Ramos (cell line): Measurements from ENCODE around the gene RPSA.
"Not testable (repeated sequence)": the region's sequence is repeated elsewhere in the genome, so short reads cannot be mapped to it uniquely, and the experiment has no call there.

Experiments used
- in situ Hi-C: fragments of 300-500 bp; cut with MboI; formaldehyde crosslinking; loops from one replicate; pipeline ENCODE4 v1.14.3; 2022; ENCODE audit warnings: low sequenced_read_pairs; ENCODE audit not compliant: unreplicated experiment

The RPSA gene

DNA sequence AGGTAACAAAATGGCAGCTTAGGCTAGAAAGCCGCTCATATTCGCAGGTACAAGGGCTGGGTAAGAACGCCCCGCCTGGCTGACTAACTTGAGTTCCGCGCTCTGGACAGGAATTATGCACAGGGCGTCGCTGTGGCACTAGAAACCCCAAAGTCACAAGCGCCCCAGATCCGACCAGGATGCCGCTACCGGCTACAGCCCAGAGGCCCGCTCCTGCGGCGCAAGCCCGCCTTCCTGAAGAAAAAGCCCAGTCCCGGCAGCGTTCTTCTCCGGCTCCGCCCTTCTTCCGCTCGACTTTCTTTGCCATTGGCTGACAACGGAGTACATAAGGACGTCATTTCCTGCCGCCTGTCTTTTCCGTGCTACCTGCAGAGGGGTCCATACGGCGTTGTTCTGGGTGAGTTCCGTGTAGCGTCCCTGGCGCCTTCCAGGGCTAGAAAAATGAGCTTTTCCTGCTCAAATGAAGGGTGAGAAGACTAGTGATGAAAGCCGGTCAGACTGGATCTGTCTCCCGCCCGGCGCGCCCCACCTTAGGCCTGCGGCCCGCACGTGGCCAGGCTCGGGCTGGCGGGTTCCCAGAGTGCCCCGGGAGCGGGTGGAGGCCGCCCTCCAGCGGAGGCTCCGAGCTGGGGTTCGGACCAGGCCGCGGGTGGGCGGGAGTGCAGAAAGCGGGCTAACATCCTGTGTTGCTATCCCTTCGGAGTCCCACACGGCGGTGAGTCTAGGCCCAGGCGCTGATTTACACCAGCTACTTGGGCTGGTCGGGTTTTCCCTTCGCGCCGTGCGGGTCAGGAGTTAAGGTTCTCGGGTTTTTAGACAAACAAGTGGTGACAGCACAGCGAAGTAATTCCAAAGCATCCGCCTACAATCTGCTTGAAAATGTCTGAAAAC lies at the start of gene RPSA:
Gene RPSA, plus strand, starts transcription at position 353 of the 891 bp plus-strand sequence. CDS start 934 bp downstream, outside the sequence.
- in situ Hi-C loops: loop anchor here (25.0 kb wide), 1 partner anchor 1056 kb away; the partner anchor contains the start of gene RPL14

DNA sequence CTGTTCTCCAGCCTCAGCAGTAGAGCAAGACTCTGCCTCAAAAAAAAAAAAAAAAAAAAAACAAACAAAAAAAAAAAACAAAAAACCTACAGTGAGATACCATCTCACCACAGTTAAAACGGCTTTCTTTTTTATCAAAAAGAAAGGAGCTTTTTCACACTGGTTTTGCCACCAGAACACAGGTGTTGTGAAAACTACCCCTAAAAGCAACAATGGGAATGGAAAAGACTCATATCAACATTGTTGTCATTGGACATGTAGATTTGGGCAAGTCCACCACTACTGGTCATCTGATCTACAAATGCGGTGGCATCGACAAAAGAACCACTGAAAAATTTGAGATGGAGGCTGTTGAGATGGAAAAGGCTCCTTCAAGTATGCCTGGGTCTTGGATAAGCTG lies 48.2 kb upstream of the RPSA start:
- in situ Hi-C loops: no loop called here

DNA sequence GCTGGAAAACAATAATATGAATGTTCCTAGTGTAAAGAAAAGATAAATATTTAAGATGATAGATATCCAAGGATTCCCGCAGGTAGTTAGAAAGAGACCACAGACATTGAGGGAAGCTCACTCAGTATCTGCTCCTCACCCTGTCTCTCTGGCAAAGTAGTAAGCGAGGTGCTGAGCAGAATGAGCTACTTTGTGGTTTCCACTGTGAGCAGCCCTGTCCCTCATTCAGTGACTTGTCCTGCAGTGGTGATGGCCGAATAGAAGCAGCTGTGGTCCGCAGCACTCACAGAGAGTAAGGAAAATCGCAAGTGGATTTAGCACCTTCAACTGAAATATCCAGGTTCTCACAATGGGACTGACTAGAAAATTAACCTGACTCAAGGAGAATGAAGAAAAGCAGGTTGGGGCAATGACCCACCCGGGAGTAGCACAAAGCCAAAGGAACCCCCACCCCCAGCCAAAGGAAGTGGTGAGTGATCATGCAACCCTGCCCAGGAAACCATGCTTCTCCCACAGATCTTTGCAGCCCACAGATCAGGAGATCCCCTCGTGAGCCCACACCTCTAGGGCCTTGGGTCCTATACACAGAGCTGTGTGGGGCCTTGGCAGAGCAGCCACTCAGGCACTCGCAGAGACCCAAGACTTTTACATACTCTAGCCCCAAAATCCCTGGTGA lies 45.1 kb upstream of the RPSA start:
- in situ Hi-C loops: no loop called here

DNA sequence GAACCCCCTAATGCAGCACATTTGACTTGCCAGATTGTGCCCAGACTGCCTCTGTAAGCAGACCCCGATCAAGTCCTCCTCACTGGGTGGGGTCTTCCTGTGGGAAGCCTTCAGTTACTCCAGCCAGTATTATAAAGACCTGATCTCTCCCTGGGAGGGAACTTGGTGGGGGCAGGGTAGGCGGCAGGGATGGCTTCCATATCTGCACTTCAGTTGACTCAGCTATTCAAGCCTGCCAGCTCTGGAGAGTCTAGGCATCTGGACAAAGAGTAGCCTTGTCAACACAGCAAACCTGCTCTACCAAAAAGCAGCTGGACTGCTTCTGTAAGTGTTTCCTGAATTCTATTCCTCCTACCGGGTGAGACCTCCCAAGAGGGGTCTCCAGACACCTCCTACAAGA lies 44.3 kb upstream of the RPSA start:
- in situ Hi-C loops: no loop called here

DNA sequence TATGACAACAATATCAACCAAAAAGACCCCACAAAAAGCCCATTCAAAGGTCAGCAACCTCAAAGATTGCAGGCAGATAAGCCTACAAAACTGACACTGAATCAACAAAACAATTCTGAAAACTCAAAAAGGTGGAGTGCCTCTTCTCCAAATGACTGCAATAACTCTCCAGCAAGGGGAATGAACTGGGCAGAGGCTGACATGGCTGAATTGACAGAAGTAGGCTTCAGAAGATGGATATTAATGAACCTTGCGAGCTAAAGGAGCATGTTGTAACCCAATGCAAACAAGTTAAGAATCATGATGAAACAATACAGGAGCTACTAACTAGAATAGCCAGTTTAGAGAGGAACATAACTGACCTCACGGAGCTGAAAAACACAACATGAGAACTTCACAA lies 43.7 kb upstream of the RPSA start:
- in situ Hi-C loops: no loop called here

DNA sequence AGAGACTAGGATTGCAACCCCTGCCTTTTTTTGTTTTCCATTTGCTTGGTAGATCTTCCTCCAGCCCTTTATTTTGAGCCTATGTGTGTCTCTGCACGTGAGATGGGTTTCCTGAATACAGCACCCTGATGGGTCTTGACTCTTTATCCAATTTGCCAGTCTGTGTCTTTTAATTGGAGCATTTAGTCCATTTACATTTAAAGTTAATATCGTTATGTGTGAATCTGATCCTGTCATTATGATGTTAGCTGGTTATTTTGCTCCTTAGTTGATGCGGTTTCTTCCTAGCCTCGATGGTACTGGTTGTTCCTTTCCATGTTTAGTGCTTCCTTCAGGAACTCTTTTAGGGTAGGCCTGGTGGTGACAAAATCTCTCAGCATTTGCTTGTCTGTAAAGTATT lies 36.1 kb upstream of the RPSA start:
- in situ Hi-C loops: not testable (repeated sequence)

DNA sequence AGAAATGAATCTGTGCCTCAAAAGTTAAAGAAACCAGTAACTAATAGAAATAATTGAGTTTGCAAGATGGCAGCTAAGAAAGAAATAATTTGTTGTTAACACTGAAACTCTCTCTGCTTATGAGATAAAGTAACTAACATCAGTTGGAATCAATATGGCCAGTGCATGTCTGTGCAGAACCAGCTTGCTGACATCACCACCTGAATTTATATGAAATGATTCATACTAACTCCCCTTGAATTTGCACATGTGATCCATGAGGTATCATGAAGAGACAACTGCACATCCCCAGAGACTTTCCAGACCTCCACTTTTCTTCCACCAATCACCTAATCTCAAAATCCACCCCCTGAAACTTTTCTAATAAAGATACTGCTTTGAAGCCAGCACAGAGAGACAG lies 33.7 kb upstream of the RPSA start:
- in situ Hi-C loops: no loop called here

DNA sequence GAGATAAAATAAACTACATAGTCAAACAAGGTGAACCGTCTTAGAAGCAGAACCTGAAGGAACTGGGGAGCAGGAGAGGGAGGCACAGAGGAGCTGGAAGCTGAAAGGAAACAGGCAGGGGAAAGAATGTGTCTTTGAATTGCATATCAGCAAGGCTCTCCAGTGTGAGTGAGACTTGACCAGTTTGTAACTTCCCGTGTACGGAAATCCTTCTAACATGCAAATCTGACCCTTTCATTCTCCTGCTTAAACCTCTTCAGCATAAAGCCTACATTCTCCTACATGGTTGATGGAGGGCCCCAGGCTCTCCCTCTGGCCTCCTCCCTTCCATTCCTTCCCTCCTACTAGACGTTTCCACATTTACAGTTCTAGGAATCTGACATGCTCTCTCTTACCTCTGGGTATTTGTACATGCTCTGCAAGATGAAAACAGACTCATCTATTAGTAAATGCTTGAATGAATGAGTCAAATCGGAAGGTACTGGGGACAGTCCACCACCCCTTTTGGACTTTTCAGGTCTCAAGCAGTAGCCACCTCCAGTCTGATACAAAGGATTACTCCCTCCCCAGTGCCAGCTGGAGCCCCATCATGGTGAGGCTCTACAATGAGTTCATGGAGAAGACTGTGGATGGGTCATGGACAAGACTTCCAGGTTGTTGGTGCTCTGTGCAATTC lies 29.4 kb upstream of the RPSA start:
- in situ Hi-C loops: loop anchor here (25.0 kb wide), 1 partner anchor 190 kb away; the partner anchor contains the start of gene XIRP1

DNA sequence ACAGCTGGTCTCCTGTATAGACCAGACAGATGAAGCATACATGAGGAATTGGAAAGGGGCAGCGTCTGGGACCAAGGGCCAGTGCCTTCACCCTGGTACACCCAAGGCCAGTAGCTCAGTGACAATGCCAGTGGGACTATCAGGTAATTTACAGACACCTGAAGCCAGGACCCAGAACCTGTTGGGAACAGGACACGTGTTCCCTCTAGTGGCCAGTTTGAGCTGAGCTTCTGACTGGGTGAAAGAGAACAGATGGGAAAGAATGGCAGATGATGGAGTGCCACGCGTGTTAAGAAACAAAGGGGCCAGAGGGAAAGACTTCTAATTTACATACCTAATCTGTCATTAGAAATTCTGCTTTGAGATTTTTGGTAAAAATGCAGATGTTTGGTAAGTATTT lies 28.4 kb upstream of the RPSA start:
- in situ Hi-C loops: loop anchor here (25.0 kb wide), 1 partner anchor 191 kb away; the partner anchor contains the start of gene XIRP1

DNA sequence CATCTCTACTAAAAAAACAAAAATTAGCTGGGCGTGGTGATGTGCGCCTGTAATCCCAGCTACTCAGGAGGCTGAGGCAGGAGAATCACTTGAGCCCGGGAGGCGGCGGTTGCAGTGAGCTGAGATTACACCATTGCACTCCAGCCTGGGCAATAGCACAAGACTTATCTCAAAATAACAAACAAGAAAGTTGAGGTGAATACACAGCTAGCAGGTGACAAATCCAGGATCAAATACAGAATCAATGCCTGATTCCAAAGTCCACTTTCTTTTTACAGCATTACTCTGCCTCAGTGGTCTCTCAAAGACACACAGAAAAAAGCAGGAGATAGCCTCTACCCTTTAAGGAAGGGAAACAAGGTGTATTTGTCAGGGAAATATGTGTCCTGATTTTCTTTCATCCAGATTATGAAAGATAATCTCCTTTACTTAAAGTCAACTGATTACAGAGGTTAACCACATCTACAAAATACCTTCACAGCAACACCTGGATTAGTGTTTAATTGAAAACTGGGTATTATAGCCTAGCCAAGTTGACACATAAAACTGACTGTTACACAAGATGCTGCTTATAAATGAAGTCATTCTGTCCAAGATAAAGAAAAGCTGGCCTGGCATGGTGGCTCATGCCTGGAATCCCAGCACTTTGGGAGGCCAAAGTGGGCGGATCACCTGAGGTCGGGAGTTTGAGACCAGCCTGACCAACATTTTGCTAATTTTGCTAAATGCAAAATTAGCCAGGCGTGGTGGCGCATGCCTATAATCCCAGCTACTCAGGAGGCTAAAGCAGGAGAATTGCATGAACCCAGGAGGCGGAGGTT lies 27.4 kb upstream of the RPSA start:
- in situ Hi-C loops: loop anchor here (25.0 kb wide), 1 partner anchor 192 kb away; the partner anchor contains the start of gene XIRP1

DNA sequence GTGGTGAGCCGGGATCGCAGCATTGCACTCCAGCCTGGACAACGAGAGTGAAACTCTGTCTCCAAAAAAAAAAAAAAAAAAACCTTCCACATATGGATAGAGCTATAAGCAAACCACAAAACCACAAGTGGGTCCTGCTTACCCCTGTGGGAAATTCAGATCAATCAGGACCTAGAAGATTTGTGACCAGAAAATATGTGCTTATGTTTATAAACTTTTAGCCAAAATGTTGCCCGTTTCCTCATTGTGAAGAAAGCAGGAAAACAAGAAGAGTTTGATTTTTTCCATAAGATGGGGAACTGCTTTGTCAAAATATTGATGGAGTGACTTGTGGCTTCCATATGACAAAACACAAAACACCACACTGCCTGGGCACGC lies 26.8 kb upstream of the RPSA start:
- in situ Hi-C loops: loop anchor here (25.0 kb wide), 1 partner anchor 192 kb away; the partner anchor contains the start of gene XIRP1

DNA sequence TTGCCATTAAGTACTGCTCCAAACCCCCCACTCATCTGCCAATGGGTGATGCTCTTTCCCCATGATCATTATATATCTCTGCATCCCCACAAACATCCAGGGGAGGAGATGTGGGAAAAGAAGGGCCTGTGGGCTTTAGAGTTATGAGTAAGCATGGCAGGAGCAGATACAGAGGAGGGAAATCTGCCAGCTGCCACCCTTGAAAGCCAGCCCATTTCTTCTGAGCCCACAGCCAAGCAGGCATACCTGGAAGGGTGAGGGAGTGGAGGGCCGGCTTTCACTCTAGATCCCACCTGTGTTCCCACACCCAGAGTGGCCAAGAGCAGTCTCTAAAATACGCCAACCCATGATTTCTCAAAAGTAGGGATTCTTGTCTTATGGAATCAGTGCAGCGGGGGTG lies 25.1 kb upstream of the RPSA start:
- in situ Hi-C loops: loop anchor here (25.0 kb wide), 1 partner anchor 194 kb away; the partner anchor contains the start of gene XIRP1

DNA sequence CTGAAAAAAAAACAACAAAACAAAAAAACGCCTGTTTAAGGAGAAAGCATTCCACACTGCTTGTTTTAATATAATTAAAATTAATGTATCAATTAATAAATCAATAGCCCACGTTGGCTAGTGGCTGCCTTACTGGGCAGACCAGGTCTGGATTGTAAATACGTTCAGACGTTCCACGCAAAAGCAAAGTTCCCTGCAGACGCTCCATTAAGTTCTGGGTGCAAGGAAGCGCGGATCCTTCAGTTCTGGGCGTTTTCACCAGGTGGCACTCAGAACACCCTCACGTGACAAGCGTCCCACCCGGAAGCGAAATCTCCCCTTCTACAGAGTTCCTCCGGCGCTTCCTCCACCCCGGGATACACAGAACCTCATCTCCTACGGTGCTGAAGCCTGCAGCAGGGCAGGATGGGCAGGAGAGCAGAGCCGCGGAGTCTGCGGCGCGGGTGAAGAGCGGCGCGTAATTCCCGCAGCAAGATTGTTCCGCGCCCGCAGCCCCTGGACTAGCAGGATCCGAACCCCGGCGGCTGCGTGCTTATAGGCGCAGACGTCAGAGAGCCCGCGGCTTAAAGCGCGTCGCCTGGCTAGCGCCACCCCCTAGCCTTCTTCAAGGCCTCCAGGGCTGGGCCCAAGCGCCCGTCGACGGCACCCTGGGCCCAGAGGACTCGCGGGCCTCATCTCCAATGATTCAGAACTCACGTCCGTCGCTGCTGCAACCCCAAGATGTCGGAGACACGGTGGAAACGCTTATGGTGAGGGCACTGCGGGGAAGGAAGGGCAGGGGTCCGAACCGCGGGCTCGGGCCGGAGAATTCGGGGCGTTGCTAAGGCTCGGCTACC lies 23.3 kb upstream of the RPSA start, which contains the start of gene SLC25A38:
Gene SLC25A38, plus strand, starts transcription at position 326 of the 836 bp plus-strand sequence. Its CDS starts 355 bp downstream, at position 681.
- in situ Hi-C loops: loop anchor here (25.0 kb wide), 1 partner anchor 196 kb away; the partner anchor contains the start of gene XIRP1

DNA sequence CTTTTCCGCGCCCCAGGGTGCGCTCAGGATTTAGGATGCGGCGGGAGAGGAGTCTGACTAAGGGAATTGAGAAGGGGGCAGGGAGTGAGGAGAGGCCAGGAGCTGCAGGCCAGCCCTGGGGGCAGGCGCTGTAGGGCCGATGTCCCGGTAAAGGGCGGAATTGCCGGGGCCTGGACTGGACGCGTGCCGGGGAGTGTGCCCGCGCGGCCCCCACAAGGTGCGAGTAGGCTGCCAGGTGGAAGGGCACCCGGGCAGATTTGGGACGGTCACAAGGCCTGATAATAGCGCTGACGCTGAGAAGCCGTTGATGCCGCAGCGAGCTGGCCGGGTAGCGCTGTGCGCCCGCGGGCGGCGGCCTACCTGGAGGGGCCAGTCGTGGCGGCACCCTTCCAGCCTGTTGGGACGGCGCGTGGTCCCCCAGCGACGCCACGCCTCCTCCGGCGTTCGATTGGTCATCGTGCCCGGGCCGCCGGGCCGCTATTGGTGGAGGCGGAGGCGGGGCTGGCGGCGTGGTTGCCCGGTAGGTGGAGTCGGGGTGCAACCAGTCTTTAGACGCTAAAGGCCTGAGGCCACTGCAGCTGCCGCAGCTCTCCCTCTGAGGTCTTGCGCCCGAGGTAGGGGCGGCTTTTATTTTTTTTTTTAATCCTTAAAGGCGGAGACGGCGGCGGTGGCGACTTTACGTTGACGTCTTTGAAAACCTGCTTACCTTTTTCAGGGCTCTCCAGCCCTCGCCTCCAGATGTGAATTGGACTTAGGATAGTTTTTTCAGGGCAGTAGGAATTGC lies 22.4 kb upstream of the RPSA start:
- in situ Hi-C loops: loop anchor here (25.0 kb wide), 1 partner anchor 197 kb away; the partner anchor contains the start of gene XIRP1

DNA sequence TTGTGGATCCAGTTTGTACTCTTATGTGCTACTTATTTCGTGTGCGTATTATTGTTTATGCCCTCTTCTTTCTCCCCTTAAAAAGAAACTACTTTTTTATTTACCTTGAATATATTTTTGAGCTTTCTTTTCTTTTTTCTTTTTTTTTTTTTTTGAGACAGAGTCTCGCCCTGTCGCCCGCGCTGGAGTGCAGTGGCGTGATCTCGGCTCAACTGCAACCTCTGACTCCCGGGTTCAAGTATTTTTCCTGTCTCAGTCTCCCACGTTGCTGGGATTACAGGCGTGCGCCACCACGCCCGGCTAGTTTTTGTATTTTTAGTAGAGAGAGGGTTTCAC lies 21.9 kb upstream of the RPSA start:
- in situ Hi-C loops: loop anchor here (25.0 kb wide), 1 partner anchor 197 kb away; the partner anchor contains the start of gene XIRP1

DNA sequence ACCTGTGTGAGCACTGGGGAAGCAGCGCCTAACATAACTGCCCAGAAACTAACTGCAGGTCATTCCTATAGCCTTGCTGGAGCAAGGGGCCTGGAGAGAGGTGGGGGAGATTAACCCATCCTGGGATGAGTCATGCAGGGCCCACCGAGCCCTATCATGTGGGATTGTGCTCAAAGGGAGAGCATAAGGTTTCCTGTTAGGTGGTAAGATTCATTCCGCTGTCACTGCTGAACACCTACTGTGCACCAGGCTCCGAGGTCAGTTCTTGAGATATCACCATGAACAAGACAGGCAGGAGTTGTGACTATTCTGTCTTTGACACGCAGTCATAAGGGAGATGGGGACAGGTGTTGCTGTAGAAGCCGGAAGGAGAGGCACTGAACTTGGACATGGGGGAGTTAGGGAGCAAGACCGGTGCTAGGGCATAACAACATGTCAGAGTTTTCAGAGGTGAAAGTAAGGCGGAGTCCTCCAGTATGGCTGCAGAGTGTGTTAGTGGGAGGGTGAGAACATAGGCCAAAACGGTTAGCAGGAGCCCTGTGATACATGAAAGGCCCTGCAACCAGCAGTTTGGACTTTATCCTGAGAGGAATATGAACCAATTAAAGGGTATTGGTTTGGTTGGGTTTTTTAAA lies 20.9 kb upstream of the RPSA start:
- in situ Hi-C loops: loop anchor here (25.0 kb wide), 1 partner anchor 198 kb away; the partner anchor contains the start of gene XIRP1

DNA sequence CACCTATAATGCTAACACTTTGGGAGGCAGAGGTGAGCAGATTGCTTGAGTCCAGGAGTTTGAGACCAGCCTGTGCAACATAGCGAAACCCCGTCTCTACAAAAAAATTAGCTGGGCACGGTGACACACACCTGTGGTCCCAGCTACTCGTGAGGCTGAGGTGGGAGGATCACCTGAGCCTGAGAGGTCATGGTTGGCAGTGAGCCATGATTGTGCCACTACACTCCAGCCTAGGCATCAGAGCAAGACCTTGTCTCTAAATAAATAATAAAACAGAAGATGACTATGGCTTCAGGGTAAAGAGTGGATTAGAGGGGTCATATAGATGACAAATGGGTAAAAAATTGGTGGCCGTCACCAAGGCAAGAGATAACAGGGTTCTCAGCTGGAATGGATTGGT lies 20.2 kb upstream of the RPSA start:
- in situ Hi-C loops: loop anchor here (25.0 kb wide), 1 partner anchor 199 kb away; the partner anchor contains the start of gene XIRP1
